Endodermal cell (in vitro differentiated cells): ENCODE measurements around the gene ZNF618. TPM values are rescaled to one million over a fixed set of nuclear protein-coding genes. Genes with fewer than 3 reads are reported as not detected.

ENCODE experiments used
- DNase-seq: peaks from one replicate; pipeline ENCODE4 v3.0.0-alpha.2; 2017
- H3K27ac ChIP-seq: 2 replicates; pipeline ENCODE4 v1.5.1; 2013; ENCODE audit warnings: mild to moderate bottlenecking, low read depth, low read length, moderate library complexity
- H3K27me3 ChIP-seq: 2 replicates; pipeline ENCODE4 v1.6.1; 2013; ENCODE audit warnings: mild to moderate bottlenecking, low read length, moderate library complexity; ENCODE audit not compliant: insufficient read depth, control insufficient read depth, poor library complexity, severe bottlenecking
- H3K36me3 ChIP-seq: 2 replicates; pipeline ENCODE4 v1.7.0; 2013; ENCODE audit warnings: mild to moderate bottlenecking, low read length, moderate library complexity; ENCODE audit not compliant: control insufficient read depth, insufficient read depth
- H3K4me1 ChIP-seq: one replicate; pipeline ENCODE4 v1.7.0; 2013; ENCODE audit warnings: low read length; ENCODE audit not compliant: control insufficient read depth, insufficient read depth
- H3K4me3 ChIP-seq: 2 replicates; pipeline ENCODE4 v1.5.1; 2013; ENCODE audit warnings: mild to moderate bottlenecking, low read length, moderate library complexity
- H3K9ac ChIP-seq: 2 replicates; pipeline ENCODE4 v1.6.1; 2013; ENCODE audit warnings: mild to moderate bottlenecking, low read length, moderate library complexity; ENCODE audit not compliant: poor library complexity, severe bottlenecking; ENCODE audit errors: extremely low read depth
- H3K9me3 ChIP-seq: 2 replicates; pipeline ENCODE4 v1.6.1; 2013; ENCODE audit warnings: mild to moderate bottlenecking, low read length, moderate library complexity; ENCODE audit not compliant: control insufficient read depth
- H3K27ac Mint-ChIP-seq: 2 replicates; pipeline ENCODE4 v1.8.0; 2020; ENCODE audit warnings: mixed read lengths
- H3K27me3 Mint-ChIP-seq: 2 replicates; pipeline ENCODE4 v1.8.0; 2021; ENCODE audit warnings: mild to moderate bottlenecking, mixed read lengths; ENCODE audit not compliant: insufficient read depth
- H3K36me3 Mint-ChIP-seq: 2 replicates; pipeline ENCODE4 v1.8.0; 2020; ENCODE audit warnings: low read depth, mixed read lengths
- H3K4me1 Mint-ChIP-seq: 2 replicates; pipeline ENCODE4 v1.8.0; 2020; ENCODE audit warnings: mixed read lengths
- H3K4me3 Mint-ChIP-seq: 2 replicates; pipeline ENCODE4 v1.8.0; 2020; ENCODE audit warnings: mild to moderate bottlenecking, moderate library complexity, mixed read lengths
- H3K9me3 Mint-ChIP-seq: 2 replicates; pipeline ENCODE4 v1.8.0; 2020; ENCODE audit warnings: mild to moderate bottlenecking, mixed read lengths
- CTCF ChIP-seq: fragments of 200-600 bp; sonication (generic); conservative IDR thresholded peaks from 2 replicates; pipeline ENCODE4 v1.5.0; 2021; ENCODE audit warnings: antibody characterized with exemption, mild to moderate bottlenecking
- WGBS, 2 experiments: methylation state at CpG; one replicate each; pipeline versions ENCODE4 v1.1.5 to v1.1.7; 2013; ENCODE audit warnings: missing lambda C conversion rate in 2 of 2, mixed read lengths in 1 of 2; ENCODE audit not compliant: insufficient coverage in 1 of 2, insufficient read length in 1 of 2; 5-methylcytosine and 5-hydroxymethylcytosine counted together
- total RNA-seq, 2 donors: library from RNA; stranded (reverse); fragmentation: NEBNext Ultra II Directional in 1 of 2; extraction: Animal tissue kit (Norgen Biotek cat#: 25700) in 1 of 2; gene quantifications; 2 replicates in 1 of 2; 3 replicates in 1 of 2; pipeline ENCODE4 v1.2.1, GENCODE V29; 2021

ZNF618 gene
- total RNA-seq, 2 donors from 2014 or later, result 34.5 to 37.5 TPM

DNA sequence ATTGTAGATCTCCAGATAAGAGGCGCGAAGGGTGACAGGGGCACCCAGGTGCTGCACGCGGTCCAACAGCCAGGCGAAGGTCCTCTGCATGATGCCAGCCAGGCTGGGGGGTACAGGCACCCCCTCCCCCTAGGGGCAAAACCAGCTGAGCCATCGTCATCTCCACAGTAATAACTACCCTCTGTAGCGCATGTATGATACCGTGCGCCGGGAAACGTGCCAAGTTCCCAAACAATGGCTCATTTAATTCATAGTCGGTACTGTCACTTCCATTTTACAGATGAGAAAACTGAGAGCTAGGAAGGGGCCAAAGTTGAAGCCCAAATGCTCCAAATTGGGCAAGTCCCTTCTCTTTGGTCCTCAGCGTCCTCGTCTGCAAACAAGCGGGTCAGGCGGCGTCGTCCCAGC, 221.5 kb downstream of the ZNF618 start:
- Histone ChIP-seq H3K9ac (peak overlapping the region; percentile 6), H3K27me3 (peaks cover 49% of the 10 kb centered on the region), H3K9me3 (peaks cover 6% of the 10 kb centered on the region), H3K36me3 (no peaks in the 10 kb centered on the region), H3K27ac (no peak overlapping the region), H3K4me3 (peak overlapping the region; percentile 75), H3K4me1 (no peaks in the 10 kb centered on the region)
- peak overlapping the region; percentile 54 for H3K4me3 Mint-ChIP-seq
- TF ChIP-seq CTCF, result no peak
- H3K27me3 Mint-ChIP-seq, result peaks cover 57% of the 10 kb centered on the region
- peak; percentile 49 for DNase-seq
- H3K36me3 Mint-ChIP-seq, result peaks cover 6% of the 10 kb centered on the region
- peaks cover 12% of the 10 kb centered on the region for H3K4me1 Mint-ChIP-seq
- H3K27ac Mint-ChIP-seq, result no peak overlapping the region
- peaks cover 9% of the 10 kb centered on the region for H3K9me3 Mint-ChIP-seq
- WGBS, 2 experiments, result 52 to 62% methylated on average over 13 to 18 of the region's 18 CpGs

GRCh38 chr9:114098021-114098935, 222.2 kb downstream of the ZNF618 start:
- peak overlapping the region; percentile 75 for H3K4me3 ChIP-seq
- Mint-ChIP-seq H3K9me3 (peaks cover 11% of the 10 kb centered on the region), H3K4me3 (peak overlapping the region; percentile 54), H3K27me3 (peaks cover 63% of the 10 kb centered on the region), H3K36me3 (peaks cover 6% of the 10 kb centered on the region), H3K27ac (no peak overlapping the region), H3K4me1 (peaks cover 12% of the 10 kb centered on the region)
- no peaks in the 10 kb centered on the region for H3K36me3 ChIP-seq
- H3K9me3 ChIP-seq, result peaks cover 6% of the 10 kb centered on the region
- H3K9ac ChIP-seq, result peak overlapping the region; percentile 6
- peaks cover 49% of the 10 kb centered on the region for H3K27me3 ChIP-seq
- peak; percentile 34 for TF ChIP-seq CTCF
- DNase-seq, result peak; percentile 95
- H3K4me1 ChIP-seq, result no peaks in the 10 kb centered on the region
- no peak overlapping the region for H3K27ac ChIP-seq
- 1 to 20% methylated on average over 1 to 71 of the region's 77 CpGs for WGBS, 2 experiments

GRCh38 chr9:114098936-114099668, 223.0 kb downstream of the ZNF618 start, which contains the start of gene KIF12:
KIF12 (minus strand) TSS chr9:114099292; CDS start chr9:114099276, 16 bp downstream.
- 35 to 44% methylated on average over 28 to 32 of the region's 32 CpGs for WGBS, 2 experiments
- no peak within 1 kb of the TSS for H3K9ac ChIP-seq
- no peak within 1 kb of the TSS for H3K27ac Mint-ChIP-seq
- no peak within 1 kb of the TSS for H3K27ac ChIP-seq
- H3K9me3 ChIP-seq, result peaks cover 6% of the 10 kb centered on the region
- H3K4me3 ChIP-seq, result peak within 1 kb of the TSS; percentile 75
- H3K4me3 Mint-ChIP-seq, result peak within 1 kb of the TSS; percentile 54
- no peaks in the 10 kb centered on the region for H3K4me1 ChIP-seq
- peak; percentile 20 for TF ChIP-seq CTCF
- H3K9me3 Mint-ChIP-seq, result peaks cover 11% of the 10 kb centered on the region
- H3K36me3 Mint-ChIP-seq, result peaks cover 6% of the 10 kb centered on the region
- peaks cover 51% of the 10 kb centered on the region for H3K27me3 ChIP-seq
- H3K36me3 ChIP-seq, result no peaks in the 10 kb centered on the region
- H3K27me3 Mint-ChIP-seq, result peaks cover 70% of the 10 kb centered on the region
- H3K4me1 Mint-ChIP-seq, result peaks cover 12% of the 10 kb centered on the region
- DNase-seq, result no peak
